RWPE2 (cell line): ENCODE data around the gene SIRPA.

Experiments
- ATAC-seq: fragments of 200-7000 bp; cut with Tn5 transposase; 3 replicates; pipeline ENCODE4 v1.9.1; 2021; ENCODE audit warnings: low read depth
- DNase-seq: peaks from one replicate; pipeline ENCODE4 v3.0.0-alpha.2; 2020; ENCODE audit warnings: low spot score
- H3K27ac ChIP-seq: fragments of 450-650 bp; 2 replicates; pipeline ENCODE4 v1.5.1; 2017; ENCODE audit warnings: mild to moderate bottlenecking; ENCODE audit not compliant: poor library complexity, severe bottlenecking
- H3K27me3 ChIP-seq: fragments of 250-450 bp; sonication (Bioruptor Pico); 2 replicates; pipeline ENCODE4 v1.5.1; 2021; ENCODE audit warnings: mild to moderate bottlenecking, moderate library complexity; ENCODE audit not compliant: insufficient read depth, poor library complexity, severe bottlenecking
- H3K36me3 ChIP-seq: fragments of 250-450 bp; sonication (Bioruptor Pico); 2 replicates; pipeline ENCODE4 v1.5.1; 2020; ENCODE audit warnings: low read depth, mild to moderate bottlenecking, moderate library complexity
- H3K4me1 ChIP-seq: fragments of 250-450 bp; sonication (Bioruptor Pico); 2 replicates; pipeline ENCODE4 v1.5.1; 2021; ENCODE audit warnings: mild to moderate bottlenecking, moderate library complexity; ENCODE audit not compliant: insufficient read depth, poor library complexity, severe bottlenecking
- H3K4me3 ChIP-seq: fragments of 250-450 bp; sonication (Bioruptor Pico); 2 replicates; pipeline ENCODE4 v1.5.1; 2021; ENCODE audit warnings: mild to moderate bottlenecking, moderate library complexity; ENCODE audit not compliant: severe bottlenecking
- H3K9me3 ChIP-seq: fragments of 250-450 bp; sonication (Bioruptor Pico); 2 replicates; pipeline ENCODE4 v1.5.1; 2021; ENCODE audit warnings: mild to moderate bottlenecking, moderate library complexity; ENCODE audit not compliant: severe bottlenecking
- CTCF ChIP-seq: fragments of 450-650 bp; IDR thresholded peaks from one replicate; pipeline ENCODE4 v1.5.1; 2017; ENCODE audit warnings: mild to moderate bottlenecking, moderate library complexity; ENCODE audit not compliant: poor library complexity, severe bottlenecking

SIRPA gene

GRCh38 chr20:1942061-1942460 is 46.9 kb downstream of the SIRPA start:
- ATAC-seq, result no peak
- no peak for TF ChIP-seq CTCF
- no peak overlapping the region for H3K4me3 ChIP-seq
- H3K36me3 ChIP-seq, result no peaks in the 10 kb centered on the region
- DNase-seq, result no peak
- H3K27me3 ChIP-seq, result no peaks in the 10 kb centered on the region
- H3K27ac ChIP-seq, result peak overlapping the region; percentile 57
- H3K9me3 ChIP-seq, result no peaks in the 10 kb centered on the region
- peaks cover 11% of the 10 kb centered on the region for H3K4me1 ChIP-seq

- Histone ChIP-seq H3K27ac (no peak overlapping the region), H3K4me1 (peaks cover 11% of the 10 kb centered on the region), H3K4me3 (no peak overlapping the region), H3K9me3 (no peaks in the 10 kb centered on the region), H3K36me3 (no peaks in the 10 kb centered on the region), H3K27me3 (no peaks in the 10 kb centered on the region)
- DNase-seq, result no peak
- no peak for ATAC-seq
- no peak for TF ChIP-seq CTCF
Observed at GRCh38 chr20:1942486-1943274, 47.5 kb downstream of the SIRPA start.

- Histone ChIP-seq H3K4me3 (no peak overlapping the region), H3K27ac (no peak overlapping the region), H3K9me3 (no peaks in the 10 kb centered on the region), H3K27me3 (no peaks in the 10 kb centered on the region), H3K4me1 (peaks cover 11% of the 10 kb centered on the region), H3K36me3 (no peaks in the 10 kb centered on the region)
- peak; percentile 41; the same call in 2 of the 3 replicates for ATAC-seq
- no peak for DNase-seq
- no peak for TF ChIP-seq CTCF
Observed at GRCh38 chr20:1943275-1944002, 48.2 kb downstream of the SIRPA start.

- Histone ChIP-seq H3K27ac (no peak overlapping the region), H3K4me3 (no peak overlapping the region), H3K9me3 (no peaks in the 10 kb centered on the region), H3K4me1 (peaks cover 11% of the 10 kb centered on the region), H3K27me3 (no peaks in the 10 kb centered on the region), H3K36me3 (no peaks in the 10 kb centered on the region)
- no peak for ATAC-seq
- no peak for TF ChIP-seq CTCF
- no peak for DNase-seq
Observed at GRCh38 chr20:1944345-1945091, 49.3 kb downstream of the SIRPA start.
